NAMALWA (cell line): ENCODE measurements around the gene XRCC3.

ENCODE experiments used
- DNase-seq: peaks from one replicate; pipeline ENCODE4 v3.0.0-alpha.2; 2015; ENCODE audit warnings: low spot score

Gene XRCC3

DNA sequence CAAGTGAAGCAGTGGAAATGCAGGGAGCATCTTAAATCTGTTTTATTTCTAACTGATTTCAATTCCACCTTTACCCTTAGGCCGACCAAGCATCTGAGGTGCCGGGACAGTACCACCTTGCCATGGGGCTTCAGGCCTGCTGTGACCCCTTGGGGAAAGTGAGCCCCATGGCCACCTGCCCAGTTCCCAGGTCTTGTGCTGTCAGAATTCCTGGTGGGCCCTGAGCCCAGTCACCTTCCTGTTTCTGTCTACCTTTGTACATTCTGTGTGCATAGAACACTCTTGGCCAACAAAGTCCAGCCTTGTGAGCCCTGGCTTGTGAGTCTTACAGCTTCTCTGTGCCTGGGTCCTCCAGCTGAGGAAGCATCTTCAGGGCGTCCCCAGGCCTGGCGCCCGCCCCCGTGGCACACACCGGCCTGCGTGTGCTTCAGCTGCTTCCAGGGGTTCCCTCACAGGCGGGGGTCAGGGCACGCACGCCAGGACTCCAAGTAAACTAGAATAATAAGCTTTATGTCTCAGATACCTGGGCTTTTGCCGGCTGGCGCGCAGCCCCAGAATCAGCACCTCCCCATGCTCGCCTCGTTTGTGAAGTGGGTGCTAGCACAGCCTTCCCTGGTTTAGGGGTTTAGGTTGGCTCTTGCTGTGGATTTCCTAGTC, 10.6 kb upstream of the XRCC3 start:
- no peak for DNase-seq

- no peak for DNase-seq
These were observed 9.9 kb upstream of the XRCC3 start for GRCh38 chr14:103725001-103725682.

GRCh38 chr14:103724116-103724515, 8.9 kb upstream of the XRCC3 start:
- no peak for DNase-seq

- no peak for DNase-seq
These were observed 8.5 kb upstream of the XRCC3 start for GRCh38 chr14:103723748-103724081.

DNA sequence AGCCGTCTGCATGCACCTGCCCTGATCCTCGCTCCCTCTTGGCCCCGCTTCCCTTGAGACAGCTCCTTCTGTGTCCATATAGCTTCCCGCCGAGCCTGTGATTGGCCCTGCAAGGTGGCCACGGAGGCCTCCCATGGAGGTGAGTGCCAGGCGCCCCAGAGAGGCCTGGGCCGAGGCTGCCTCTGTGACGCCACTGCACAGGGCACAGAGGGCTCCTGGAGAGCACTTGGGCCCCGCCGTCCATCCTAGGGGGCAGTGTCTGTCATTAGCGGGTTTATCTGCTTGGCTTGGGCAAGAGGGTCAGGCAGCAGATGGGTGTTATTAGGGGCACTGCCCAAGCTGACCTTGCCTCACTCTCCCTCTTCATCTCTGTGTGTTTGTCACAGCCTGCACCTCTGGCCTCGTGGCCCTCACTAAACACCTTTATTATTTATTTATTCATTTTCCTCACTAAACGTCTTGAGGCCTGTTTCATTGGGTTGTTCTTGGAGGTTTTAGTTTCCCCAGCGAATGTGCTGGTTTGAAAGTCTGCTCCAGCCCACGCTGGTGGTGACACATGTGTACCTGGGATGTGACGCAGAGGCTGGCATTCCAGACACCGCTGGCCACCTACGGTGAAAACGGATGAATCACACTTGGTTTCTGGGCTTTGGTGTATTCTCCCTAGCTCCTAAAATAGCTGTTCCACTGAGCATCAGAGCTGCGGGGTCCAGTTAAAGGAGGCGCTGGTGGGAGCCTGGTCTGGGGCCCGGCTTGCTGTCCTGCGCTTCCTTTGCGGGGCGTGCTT, 6.3 kb upstream of the XRCC3 start:
- DNase-seq = no peak

- DNase-seq = no peak
These were observed 4.5 kb upstream of the XRCC3 start for GRCh38 chr14:103719751-103720150.

DNA sequence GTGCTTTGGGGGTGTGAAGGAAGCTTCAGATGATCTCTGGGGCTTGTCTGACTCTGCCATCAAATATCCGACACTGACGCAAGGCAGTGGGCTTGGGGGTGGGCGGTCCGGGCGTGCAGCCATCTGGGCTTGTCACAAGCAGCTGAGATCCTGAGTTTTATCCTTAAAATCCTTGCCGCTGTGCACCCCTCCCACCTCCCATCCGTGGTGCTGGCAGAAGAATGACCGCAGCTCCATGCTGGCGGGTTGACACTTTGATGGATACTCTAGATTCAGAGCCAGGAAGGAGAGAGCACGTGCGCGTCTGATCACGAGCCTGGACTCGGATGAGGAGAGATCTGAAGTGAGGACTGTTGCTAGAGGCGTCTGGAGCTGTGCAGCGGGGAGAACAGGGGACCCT, 3.3 kb upstream of the XRCC3 start:
- DNase-seq = no peak

DNA sequence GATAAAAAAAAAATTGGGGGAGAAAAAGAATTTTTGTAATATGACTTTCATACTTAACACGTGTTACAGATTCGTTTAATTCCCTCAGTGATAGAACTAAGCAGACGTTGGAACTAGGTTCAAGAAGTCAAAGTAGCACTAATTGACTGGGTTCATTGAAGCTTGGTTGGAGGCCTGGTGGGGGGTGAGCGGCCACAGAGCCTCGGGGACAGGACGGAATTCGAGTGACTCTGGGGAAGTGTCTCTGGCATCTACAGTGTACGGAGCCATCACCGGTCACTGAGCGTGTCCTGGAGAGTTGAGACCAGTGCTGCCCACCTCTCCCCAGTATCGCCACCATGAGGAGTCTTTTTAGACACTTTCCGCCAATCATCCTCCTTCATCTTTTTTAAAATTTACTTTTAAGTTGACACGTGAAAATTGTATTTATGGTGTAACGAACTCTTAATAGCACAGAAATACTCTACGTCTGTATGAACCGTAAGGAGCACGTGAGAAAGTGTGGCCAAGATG, 1.7 kb upstream of the XRCC3 start:
- no peak for DNase-seq

- DNase-seq = no peak
These were observed 995 bp upstream of the XRCC3 start for GRCh38 chr14:103716091-103716801.

DNA sequence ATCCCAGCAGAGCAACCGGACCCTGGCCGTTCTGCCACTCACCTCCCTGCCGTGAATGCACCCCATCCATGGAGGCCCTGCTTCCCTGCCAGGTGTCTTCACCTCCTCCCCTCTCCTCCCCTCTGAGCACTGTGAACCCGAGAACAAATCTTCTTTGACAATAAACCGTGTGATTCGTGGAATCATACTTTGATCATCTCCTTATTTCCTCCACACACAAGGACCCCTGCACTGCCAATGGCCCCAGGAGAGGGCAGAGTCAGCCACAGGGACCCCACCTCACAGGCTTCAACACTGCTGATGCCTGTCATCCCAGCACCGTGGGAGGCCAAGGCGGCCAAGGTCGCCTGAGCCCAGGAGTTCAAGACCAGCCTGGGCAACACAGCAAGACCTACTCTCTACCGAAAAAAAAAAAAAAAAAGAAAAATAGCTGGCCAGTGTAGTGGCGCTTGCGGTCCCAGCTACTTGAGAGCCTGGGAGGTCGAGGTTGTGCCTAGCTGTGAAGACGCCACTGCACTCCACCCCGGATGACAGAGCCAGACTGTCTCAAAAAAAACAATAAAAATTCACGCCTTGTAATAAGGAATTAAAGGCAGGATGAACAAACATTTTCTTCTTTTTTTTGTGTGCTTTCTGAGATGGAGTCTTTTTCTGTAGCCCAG, 1.1 kb downstream of the XRCC3 start:
- no peak for DNase-seq

GRCh38 chr14:103713304-103714062, 1.8 kb downstream of the XRCC3 start:
- no peak for DNase-seq

GRCh38 chr14:103712633-103713247, 2.5 kb downstream of the XRCC3 start:
- no peak for DNase-seq

DNA sequence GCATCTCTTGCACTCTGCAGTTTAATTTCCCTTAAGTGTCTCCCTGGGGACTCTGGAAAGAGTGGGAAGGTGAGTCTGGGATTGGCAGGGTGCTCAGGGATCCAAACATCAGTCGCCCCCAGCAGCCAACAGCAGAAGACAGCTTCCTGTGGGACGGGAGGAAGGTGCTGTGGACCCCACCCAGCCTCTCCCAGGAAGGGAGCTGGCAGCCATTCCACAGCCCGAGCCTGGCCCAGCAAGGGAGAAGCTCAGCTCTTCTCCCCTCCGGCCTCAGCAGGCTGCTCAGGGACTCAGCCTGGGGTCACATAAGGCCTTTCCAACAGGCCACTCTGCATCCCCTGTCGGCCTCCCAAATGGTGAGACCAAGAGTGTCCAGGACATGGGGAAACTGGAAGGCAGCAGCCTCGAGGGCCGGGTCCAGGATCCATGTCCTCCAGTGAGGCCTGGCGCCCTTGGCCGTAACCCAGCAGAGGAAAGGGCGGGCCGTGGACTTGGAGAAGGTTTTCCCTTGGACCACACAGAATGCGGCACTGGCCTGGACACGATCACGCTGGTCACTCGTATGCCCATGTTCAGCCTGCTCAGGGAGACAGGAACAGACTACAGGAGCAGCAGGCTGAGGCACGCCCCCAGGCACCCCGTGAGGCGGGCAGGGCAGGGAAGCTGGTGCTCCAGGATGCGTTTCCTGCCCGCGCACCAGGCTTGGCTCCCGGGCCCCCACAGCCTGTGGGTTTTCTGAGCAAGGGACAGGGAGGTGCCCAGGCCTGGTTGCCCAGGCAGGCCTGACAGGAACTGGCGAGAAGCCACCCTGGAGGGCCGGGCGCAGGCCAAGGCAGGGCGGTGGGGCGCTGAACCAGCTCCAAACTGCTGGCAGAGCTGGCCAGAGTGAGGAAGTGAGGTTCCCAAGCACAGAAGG, 3.5 kb downstream of the XRCC3 start:
- DNase-seq = no peak

DNA sequence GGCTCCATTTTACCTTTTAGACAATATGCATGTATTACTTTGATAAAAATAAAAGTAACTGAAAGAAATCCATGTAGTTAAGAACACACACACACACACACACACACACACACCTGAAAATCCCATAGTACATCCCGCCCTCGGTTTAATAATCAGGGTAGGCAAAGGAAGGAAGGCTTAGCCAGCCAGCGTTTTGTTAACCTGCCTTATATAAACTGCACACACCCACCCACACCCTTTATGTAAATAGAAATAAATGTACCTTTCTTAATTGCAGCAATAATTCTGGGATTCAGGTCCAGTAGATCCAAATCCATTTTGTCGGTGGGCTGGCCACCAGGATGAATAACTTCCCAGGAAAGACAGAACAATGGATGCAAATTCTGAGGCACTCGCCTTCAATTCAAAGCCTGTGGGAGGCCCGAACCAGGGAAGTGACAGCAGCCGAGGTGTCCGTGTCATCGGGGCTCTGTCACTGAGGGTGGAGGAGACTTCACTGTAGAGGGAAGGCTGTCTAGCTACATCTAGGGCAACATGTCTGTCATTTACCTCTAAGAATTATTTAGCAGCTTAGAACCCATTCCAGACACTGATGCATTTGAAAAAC, 4.4 kb downstream of the XRCC3 start:
- DNase-seq = no peak

DNA sequence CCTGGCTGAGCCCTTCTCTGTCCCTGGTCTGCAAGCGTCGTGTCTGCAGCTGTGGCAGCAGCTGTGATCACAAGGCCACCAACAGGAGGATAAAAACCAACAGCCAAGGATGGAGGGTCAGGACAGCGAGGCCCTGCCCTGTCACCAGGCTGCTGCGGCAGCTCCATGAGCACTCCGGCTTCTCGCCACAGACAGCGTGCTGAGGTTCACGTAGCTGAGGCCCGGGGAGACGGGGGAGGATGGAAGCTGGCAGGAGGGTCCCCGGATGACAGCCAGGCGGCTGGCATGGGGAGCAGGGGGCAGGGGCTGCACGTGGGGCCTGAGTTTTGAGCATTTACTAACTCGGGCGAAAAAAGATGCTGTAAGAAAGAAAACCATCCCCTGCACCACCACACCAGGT, 5.4 kb downstream of the XRCC3 start:
- no peak for DNase-seq

- DNase-seq = no peak
These were observed 6.5 kb downstream of the XRCC3 start for GRCh38 chr14:103708750-103709187.

DNA sequence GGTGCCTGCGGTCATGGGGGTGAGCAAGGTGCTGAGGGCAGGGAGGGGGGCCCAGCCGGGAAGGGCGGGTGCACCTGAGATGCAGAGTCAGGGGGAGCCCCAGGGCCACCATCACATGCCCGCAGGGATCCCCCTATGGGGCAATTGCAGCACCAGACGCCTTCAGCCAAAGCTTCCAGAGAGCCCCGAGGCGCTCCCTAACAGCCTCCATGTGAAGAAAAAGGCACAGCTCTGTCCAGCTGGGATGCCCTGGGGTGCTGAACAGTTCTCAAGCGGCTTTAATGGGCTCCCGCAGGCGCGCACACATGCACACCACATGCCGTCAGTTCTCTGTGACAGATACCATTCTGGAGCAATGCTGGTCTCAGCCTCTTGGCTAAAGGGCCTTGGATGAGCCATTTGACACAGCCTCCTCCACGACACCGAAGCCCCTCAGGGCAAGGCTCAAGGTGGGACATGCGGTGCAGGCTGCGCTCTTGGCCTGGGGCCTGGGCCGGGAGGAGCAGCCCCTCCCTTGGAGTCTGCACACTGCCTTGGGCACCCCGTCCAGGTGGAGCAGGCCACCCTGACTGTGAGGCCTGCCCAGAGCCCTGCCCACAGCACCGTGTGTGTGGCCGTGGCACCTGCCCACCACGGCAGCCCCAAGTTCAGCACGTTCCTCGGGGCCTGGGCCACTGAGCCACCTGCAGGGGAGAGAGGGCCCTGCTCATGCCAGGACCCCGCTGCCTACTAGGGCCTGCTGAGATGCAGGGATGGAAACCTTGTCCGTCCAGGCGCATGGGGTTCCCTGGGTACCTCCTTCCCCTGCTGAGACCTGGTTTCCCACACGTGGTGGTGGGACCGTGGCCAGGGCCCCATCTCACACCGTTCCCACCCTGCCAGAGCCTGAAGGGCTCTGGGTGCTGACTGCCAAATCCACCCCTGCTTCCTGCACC, 7.7 kb downstream of the XRCC3 start:
- no peak for DNase-seq
